Prostate gland (tissue), 2 donors: Measurements from ENCODE around the gene APOD.
"Not testable (repeated sequence)": the region's sequence is repeated elsewhere in the genome, so short reads cannot be mapped to it uniquely, and the experiment has no call there.

Experiments used
- CTCF ChIP-seq, 4 experiments: fragments of 200-600 bp in 2 of 4; fragments of 450-650 bp in 2 of 4; sonication (generic) in 2 of 4; IDR thresholded peaks; 1 replicate in 3 of 4; 2 replicates in 1 of 4; pipeline ENCODE4 v1.5.1; 2016 to 2019; ENCODE audit warnings: antibody characterized with exemption in 4 of 4, mild to moderate bottlenecking in 2 of 4, moderate library complexity in 2 of 4
- POLR2A ChIP-seq: fragments of 450-650 bp; IDR thresholded peaks from one replicate; pipeline ENCODE4 v1.6.1; 2016; ENCODE audit warnings: antibody characterized with exemption, mild to moderate bottlenecking
- POLR2AphosphoS5 ChIP-seq: sonication (generic); formaldehyde crosslinking; IDR thresholded peaks from one replicate; pipeline ENCODE4 v1.6.1; 2017; ENCODE audit warnings: antibody characterized with exemption

- TF ChIP-seq CTCF (IDR thresholded peaks at IDR 0.05); POLR2AphosphoS5; POLR2A: not testable (repeated sequence)
Observed at GRCh38 chr3:195628386-195628920, 44.7 kb upstream of the APOD start.
